GM19193 (cell line): ENCODE measurements around the gene BSN.

Experiments
- POLR2A ChIP-seq: IDR thresholded peaks from 4 replicates; pipeline ENCODE4 v1.6.1; 2011; ENCODE audit not compliant: insufficient read depth, insufficient read length; ENCODE audit errors: extremely low read depth

BSN gene

GRCh38 chr3:49717959-49718857, 163.9 kb downstream of the BSN start:
- TF ChIP-seq POLR2A = no peak

- TF ChIP-seq POLR2A = no peak
Observed at GRCh38 chr3:49718858-49719213, 164.6 kb downstream of the BSN start.

- peak; percentile 76 for TF ChIP-seq POLR2A
Observed at GRCh38 chr3:49719214-49719884, 165.1 kb downstream of the BSN start, which contains the start of gene AMIGO3. TSS of gene AMIGO3 (minus strand) at chr3:49719684. CDS start at chr3:49719465, 219 bp downstream.
